Upper lobe of left lung (tissue), 4 donors: ENCODE data around the gene DUSP9.

Experiments
- CTCF ChIP-seq, 6 experiments: fragments of 450-650 bp in 4 of 6; fragments of 200-600 bp in 2 of 6; sonication (generic) in 2 of 6; IDR thresholded peaks; one replicate each; pipeline ENCODE4 v1.5.1; 2016 to 2019; ENCODE audit warnings: antibody characterized with exemption in 6 of 6
- POLR2A ChIP-seq, 4 donors: fragments of 450-650 bp; IDR thresholded peaks; one replicate each; pipeline ENCODE4 v1.5.1; 2016 to 2017; ENCODE audit warnings: antibody characterized with exemption in 4 of 4, mild to moderate bottlenecking in 2 of 4

GRCh38 chrX:153647461-153648357 is 706 bp downstream of the DUSP9 start:
- TF ChIP-seq CTCF (IDR thresholded peaks at IDR 0.05) = no peak
- TF ChIP-seq POLR2A (IDR thresholded peaks at IDR 0.05) = no peak
